ENCODE measurements around the gene ICAM3.

Gene ICAM3

DNA sequence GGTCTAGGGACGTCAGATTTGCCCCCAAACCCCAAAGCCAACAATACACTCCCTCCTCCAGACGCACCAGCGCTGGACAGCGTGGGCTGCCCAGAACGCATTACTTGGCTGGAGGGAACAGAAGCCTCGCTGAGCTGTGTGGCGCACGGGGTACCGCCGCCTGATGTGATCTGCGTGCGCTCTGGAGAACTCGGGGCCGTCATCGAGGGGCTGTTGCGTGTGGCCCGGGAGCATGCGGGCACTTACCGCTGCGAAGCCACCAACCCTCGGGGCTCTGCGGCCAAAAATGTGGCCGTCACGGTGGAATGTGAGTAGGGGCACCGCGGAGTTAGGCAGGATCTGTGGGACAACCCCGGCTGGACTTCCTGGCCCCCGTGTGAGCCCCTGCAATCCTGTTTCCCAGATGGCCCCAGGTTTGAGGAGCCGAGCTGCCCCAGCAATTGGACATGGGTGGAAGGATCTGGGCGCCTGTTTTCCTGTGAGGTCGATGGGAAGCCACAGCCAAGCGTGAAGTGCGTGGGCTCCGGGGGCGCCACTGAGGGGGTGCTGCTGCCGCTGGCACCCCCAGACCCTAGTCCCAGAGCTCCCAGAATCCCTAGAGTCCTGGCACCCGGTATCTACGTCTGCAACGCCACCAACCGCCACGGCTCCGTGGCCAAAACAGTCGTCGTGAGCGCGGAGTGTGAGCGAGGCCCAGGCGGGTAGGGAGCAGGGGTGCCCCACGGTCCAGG, 45.6 kb downstream of the ICAM3 start:
- no peak for DNase-seq (ENCODE audit: extremely low spot score, insufficient read length, low read depth)

DNA sequence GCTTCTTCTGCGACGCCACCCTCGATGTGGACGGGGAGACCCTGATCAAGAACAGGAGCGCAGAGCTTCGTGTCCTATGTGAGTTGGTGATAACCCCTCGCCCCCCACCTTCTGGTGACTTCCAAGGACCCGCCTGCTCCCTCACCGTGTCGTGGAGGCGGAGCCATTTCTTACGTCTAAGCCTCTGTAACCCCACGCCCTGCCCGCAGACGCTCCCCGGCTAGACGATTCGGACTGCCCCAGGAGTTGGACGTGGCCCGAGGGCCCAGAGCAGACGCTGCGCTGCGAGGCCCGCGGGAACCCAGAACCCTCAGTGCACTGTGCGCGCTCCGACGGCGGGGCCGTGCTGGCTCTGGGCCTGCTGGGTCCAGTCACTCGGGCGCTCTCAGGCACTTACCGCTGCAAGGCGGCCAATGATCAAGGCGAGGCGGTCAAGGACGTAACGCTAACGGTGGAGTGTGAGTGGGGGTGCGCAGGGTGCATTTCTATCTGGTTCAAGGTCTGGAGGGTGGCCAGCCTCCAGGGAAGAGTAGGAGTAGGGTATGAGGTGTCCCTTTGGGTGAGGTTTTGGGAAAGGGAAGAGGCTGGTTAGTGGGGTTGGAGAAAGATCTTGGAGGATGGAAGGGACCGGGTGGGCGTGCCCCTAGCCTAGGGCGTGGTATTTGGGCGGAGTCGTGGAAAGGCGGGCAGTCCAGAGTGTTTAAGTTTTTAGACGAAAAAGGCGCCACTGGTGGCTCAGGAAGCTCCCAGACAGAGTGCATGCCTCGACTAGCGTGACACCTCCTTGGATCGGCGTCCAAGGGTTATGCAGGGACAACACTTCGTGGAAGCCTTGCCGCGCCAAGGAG, 46.4 kb downstream of the ICAM3 start:
- DNase-seq (ENCODE audit: extremely low spot score, insufficient read length, low read depth) (no peak), FAIRE-seq (no peak)

More for the DNA sequence above, 45.6 kb downstream of the ICAM3 start:
- FAIRE-seq, result no peak

DNA sequence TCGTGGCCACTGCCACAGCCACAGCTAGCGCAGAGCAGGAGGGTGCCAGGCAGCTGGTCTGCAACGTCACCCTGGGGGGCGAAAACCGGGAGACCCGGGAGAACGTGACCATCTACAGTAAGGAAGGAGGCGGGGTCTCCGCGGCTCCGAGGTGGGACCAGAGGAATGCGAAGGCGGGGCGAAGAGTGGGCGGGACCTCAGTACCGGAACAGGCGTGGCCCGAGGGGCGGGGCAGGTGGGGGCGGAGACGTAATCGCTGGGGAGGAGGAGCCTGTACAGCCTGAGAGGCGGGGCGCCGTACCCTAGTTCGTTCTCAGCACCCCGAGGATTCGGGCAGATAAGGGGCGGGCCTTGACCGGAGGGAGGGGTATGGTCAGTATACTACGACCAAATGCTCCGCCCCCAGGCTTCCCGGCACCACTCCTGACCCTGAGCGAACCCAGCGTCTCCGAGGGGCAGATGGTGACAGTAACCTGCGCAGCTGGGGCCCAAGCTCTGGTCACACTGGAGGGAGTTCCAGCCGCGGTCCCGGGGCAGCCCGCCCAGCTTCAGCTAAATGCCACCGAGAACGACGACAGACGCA, 47.1 kb downstream of the ICAM3 start:
- FAIRE-seq (peak; percentile 83), DNase-seq (ENCODE audit: extremely low spot score, insufficient read length, low read depth) (peak; percentile 81)

DNA sequence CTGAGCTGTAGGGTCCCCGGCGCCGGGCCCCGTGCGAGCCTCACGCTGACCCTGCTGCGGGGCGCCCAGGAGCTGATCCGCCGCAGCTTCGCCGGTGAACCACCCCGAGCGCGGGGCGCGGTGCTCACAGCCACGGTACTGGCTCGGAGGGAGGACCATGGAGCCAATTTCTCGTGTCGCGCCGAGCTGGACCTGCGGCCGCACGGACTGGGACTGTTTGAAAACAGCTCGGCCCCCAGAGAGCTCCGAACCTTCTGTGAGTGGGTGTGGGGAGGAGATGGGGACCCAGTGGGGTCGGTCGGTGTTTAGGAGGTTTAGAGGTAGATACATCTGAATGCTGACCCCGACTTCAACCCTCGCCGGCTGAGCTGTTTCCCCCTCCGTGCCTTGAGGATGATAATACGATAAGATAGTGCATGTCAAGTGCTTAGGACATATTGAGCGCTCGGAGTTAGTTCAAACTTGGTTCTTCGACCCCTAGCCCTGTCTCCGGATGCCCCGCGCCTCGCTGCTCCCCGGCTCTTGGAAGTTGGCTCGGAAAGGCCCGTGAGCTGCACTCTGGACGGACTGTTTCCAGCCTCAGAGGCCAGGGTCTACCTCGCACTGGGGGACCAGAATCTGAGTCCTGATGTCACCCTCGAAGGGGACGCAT, 47.7 kb downstream of the ICAM3 start:
- no peak for DNase-seq (ENCODE audit: extremely low spot score, insufficient read length, low read depth)
- FAIRE-seq, result no peak

DNA sequence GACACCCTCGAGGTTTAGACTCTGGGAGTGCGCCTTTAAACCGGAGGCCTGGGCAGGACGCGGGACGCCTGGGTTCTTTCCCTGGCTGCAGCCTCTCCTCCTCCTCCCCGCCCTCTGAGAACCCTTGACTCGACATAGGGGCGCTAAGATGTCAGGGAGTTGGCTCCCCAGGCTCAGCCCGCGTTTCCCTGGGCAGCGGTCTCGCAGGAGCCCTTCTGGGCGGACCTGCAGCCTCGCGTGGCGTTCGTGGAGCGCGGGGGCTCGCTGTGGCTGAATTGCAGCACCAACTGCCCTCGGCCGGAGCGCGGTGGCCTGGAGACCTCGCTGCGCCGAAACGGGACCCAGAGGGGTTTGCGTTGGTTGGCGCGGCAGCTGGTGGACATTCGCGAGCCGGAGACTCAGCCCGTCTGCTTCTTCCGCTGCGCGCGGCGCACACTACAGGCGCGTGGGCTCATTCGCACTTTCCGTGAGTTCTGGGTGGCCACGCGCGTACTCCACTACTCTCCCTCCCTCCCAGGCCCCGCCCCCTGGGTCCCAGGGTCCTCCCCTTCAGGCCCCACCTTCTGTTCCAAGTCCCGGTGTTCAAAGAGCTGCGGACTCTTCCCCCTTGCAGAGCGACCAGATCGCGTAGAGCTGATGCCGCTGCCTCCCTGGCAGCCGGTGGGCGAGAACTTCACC, 48.4 kb downstream of the ICAM3 start:
- FAIRE-seq (peak; percentile 29), DNase-seq (ENCODE audit: extremely low spot score, insufficient read length, low read depth) (no peak)

DNA sequence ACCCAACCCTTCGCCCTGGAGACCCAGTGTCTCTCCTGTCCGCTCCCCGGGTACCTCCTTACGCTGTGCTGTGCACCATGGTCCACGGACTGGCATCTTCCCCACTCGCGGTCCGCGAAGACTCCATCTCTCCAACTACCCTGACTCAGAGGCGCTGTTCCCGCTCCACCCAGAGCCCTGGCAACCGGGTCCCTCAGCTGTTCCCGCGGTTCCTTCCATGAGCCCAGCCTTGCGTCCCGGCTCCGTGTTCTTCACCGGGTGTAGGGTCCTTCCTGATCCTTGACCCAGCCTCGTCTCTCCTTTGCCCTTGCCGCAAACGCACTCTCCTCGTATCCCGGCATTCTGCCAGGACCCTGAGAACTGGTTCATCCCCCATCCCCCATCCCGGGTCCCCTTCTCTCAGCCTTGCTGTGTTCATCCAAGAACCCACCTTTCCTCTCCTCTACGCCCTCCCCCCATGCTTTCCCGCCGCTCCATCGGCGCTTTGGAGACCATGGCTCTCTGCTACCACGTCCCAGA, 49.0 kb downstream of the ICAM3 start:
- DNase-seq (ENCODE audit: extremely low spot score, insufficient read length, low read depth), result no peak
- no peak for FAIRE-seq

DNA sequence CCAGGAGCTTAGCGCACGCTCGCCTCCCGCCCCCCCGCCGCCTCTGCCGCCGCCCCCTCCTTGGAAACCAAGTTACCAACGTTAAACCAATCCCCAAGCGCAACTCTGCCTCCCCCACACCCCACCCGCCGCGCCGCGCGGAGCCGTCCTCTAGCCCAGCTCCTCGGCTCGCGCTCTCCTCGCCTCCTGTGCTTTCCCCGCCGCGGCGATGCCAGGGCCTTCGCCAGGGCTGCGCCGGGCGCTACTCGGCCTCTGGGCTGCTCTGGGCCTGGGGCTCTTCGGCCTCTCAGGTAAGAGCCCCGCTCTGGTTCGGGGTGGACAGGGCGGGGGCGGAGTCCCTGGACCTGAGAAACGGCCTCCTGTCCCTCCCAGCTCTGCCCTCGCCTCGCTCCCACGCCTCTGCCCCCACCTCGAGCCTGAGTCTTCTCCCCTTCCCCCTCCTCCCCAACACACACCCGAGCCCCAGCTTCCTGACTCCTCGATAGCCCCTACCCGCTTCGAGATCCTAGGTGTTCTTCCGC, 49.5 kb downstream of the ICAM3 start, which contains the start of gene ICAM5:
TSS of gene ICAM5 (plus strand) at position 117 of the 521 bp plus-strand sequence. CDS start at position 209, 92 bp downstream.
- DNase-seq (ENCODE audit: extremely low spot score, insufficient read length, low read depth) (no peak), FAIRE-seq (no peak)

DNA sequence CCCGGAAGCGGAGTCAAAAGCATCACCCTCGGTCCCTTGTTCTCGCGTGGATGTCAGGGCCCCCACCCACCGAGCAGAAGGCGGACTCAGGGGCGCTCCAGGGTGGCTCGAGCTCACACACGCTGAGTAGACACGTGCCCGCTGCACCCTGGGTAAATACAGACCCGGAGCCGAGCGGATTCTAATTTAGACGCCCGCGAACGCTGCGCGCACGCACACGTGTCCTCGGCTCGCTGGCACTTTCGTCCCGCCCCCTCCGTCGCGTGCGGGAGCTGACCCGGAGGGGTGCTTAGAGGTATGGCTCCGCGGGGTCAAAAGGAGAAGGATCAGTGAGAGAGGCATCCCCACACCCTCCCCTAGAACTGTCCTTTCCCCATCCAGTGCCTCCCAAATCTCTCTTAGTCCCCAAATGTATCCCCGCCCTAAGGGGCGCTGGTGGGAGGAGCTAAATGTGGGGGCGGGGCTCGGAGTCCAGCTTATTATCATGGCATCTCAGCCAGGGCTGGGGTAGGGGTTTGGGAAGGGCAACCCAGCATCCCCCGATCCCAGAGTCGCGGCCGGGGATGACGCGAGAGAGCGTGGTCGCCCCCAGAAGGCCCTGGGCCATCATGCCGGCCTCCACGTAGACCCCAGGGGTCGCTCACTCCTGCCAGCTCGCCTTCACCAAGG, 50.1 kb downstream of the ICAM3 start:
- FAIRE-seq (peak; percentile 66), DNase-seq (ENCODE audit: extremely low spot score, insufficient read length, low read depth) (no peak)

DNA sequence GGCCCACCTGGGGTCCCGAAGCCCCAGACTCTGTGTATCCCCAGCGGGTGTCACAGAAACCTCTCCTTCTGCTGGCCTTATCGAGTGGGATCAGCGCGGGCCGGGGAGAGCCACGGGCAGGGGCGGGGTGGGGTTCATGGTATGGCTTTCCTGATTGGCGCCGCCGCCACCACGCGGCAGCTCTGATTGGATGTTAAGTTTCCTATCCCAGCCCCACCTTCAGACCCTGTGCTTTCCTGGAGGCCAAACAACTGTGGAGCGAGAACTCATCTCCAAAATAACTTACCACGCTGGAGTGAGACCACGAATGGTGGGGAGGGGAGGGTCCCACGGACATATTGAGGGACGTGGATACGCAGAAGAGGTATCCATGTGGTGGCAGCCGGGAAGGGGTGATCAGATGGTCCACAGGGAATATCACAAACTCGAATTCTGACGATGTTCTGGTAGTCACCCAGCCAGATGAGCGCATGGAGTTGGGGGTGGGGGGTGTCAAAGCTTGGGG, 50.7 kb downstream of the ICAM3 start:
- DNase-seq (ENCODE audit: extremely low spot score, insufficient read length, low read depth), result no peak
- FAIRE-seq, result peak; percentile 76

DNA sequence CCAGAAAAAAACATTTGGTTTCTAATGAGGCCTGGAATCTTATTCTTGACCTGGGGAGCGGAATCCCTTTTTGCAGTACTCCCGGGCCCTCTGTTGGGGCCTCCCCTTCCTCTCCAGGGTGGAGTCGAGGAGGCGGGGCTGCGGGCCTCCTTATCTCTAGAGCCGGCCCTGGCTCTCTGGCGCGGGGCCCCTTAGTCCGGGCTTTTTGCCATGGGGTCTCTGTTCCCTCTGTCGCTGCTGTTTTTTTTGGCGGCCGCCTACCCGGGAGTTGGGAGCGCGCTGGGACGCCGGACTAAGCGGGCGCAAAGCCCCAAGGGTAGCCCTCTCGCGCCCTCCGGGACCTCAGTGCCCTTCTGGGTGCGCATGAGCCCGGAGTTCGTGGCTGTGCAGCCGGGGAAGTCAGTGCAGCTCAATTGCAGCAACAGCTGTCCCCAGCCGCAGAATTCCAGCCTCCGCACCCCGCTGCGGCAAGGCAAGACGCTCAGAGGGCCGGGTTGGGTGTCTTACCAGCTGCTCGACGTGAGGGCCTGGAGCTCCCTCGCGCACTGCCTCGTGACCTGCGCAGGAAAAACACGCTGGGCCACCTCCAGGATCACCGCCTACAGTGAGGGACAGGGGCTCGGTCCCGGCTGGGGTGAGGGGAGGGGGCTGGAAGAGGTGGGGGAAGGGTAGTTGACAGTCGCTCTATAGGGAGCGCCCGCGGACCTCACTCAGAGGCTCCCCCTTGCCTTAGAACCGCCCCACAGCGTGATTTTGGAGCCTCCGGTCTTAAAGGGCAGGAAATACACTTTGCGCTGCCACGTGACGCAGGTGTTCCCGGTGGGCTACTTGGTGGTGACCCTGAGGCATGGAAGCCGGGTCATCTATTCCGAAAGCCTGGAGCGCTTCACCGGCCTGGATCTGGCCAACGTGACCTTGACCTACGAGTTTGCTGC, 52.4 kb downstream of the ICAM3 start, which contains the start of gene ICAM4:
TSS of gene ICAM4 (plus strand) at position 153 of the 935 bp plus-strand sequence. CDS start at position 211, 58 bp downstream.
- DNase-seq (ENCODE audit: extremely low spot score, insufficient read length, low read depth), result no peak
- no peak for FAIRE-seq

DNA sequence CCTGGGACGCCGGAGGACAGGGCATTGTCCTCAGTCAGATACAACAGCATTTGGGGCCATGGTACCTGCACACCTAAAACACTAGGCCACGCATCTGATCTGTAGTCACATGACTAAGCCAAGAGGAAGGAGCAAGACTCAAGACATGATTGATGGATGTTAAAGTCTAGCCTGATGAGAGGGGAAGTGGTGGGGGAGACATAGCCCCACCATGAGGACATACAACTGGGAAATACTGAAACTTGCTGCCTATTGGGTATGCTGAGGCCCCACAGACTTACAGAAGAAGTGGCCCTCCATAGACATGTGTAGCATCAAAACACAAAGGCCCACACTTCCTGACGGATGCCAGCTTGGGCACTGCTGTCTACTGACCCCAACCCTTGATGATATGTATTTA, 54.0 kb downstream of the ICAM3 start:
- DNase-seq (ENCODE audit: extremely low spot score, insufficient read length, low read depth) (no peak), FAIRE-seq (no peak)

DNA sequence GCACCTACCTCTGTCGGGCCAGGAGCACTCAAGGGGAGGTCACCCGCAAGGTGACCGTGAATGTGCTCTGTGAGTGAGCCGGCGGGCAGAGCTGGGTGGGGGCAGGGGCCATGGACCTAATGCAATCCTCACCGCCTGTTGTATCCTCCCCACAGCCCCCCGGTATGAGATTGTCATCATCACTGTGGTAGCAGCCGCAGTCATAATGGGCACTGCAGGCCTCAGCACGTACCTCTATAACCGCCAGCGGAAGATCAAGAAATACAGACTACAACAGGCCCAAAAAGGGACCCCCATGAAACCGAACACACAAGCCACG, 54.5 kb downstream of the ICAM3 start:
- no peak for FAIRE-seq
- no peak for DNase-seq (ENCODE audit: extremely low spot score, insufficient read length, low read depth)

DNA sequence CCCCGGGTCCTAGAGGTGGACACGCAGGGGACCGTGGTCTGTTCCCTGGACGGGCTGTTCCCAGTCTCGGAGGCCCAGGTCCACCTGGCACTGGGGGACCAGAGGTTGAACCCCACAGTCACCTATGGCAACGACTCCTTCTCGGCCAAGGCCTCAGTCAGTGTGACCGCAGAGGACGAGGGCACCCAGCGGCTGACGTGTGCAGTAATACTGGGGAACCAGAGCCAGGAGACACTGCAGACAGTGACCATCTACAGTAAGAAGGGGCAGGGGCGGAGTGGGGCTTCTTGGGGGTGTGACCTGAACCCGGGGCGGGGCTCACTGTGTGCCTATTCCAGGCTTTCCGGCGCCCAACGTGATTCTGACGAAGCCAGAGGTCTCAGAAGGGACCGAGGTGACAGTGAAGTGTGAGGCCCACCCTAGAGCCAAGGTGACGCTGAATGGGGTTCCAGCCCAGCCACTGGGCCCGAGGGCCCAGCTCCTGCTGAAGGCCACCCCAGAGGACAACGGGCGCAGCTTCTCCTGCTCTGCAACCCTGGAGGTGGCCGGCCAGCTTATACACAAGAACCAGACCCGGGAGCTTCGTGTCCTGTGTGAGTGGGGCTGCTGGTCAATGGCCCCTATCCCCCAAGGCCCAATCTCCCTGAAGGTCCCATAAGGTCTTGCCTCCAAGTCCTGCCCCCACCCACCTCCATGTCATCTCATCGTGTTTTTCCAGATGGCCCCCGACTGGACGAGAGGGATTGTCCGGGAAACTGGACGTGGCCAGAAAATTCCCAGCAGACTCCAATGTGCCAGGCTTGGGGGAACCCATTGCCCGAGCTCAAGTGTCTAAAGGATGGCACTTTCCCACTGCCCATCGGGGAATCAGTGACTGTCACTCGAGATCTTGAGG, 55.1 kb downstream of the ICAM3 start:
- DNase-seq (ENCODE audit: extremely low spot score, insufficient read length, low read depth) (no peak), FAIRE-seq (no peak)

All from GM18507 (cell line).